HepG2 (cell line): ENCODE data around the gene CAPS. TPM values are rescaled to one million over a fixed set of nuclear protein-coding genes. Genes with fewer than 3 reads are reported as not detected.

ENCODE experiments used
- ARID5B ChIP-seq: IDR thresholded peaks from 2 replicates; pipeline ENCODE4 v1.4.0; 2020; ENCODE audit warnings: mild to moderate bottlenecking, missing genetic modification reagents
- E2F2 ChIP-seq: sonication (generic); formaldehyde crosslinking; IDR thresholded peaks from 2 replicates; pipeline ENCODE4 v1.4.0; 2020; ENCODE audit warnings: missing genetic modification reagents, borderline replicate concordance
- JUN ChIP-seq: sonication (generic); formaldehyde crosslinking; IDR thresholded peaks from 2 replicates; pipeline ENCODE4 v1.4.0; 2020; ENCODE audit warnings: mild to moderate bottlenecking, missing genetic modification reagents
- JUND ChIP-seq: sonication (generic); formaldehyde crosslinking; IDR thresholded peaks from 2 replicates; pipeline ENCODE4 v1.8.0; 2022; ENCODE audit warnings: mild to moderate bottlenecking, missing genetic modification reagents
- PBX2 ChIP-seq: IDR thresholded peaks from 2 replicates; pipeline ENCODE4 v1.6.1; 2016; ENCODE audit warnings: control low read depth
- RARA ChIP-seq: IDR thresholded peaks from 2 replicates; pipeline ENCODE4 v1.6.1; 2016; ENCODE audit warnings: missing genetic modification reagents, missing compliant biosample characterization
- ZBTB20 ChIP-seq: sonication (generic); formaldehyde crosslinking; IDR thresholded peaks from 2 replicates; pipeline ENCODE4 v1.8.1; 2023; ENCODE audit warnings: missing genetic modification reagents, low read depth, mild to moderate bottlenecking, borderline replicate concordance
- ZBTB33 ChIP-seq: sonication (generic); formaldehyde crosslinking; IDR thresholded peaks from 2 replicates; pipeline ENCODE4 v1.4.0; 2020; ENCODE audit warnings: missing genetic modification reagents
- ZBTB40 ChIP-seq, 2 experiments: fragments of 450-650 bp in 1 of 2; sonication (generic) in 1 of 2; formaldehyde crosslinking in 1 of 2; IDR thresholded peaks; 2 replicates each; pipeline versions ENCODE4 v1.6.1 to v1.8.0; 2016 to 2022; ENCODE audit warnings: antibody characterized with exemption in 1 of 2, mild to moderate bottlenecking in 1 of 2, missing genetic modification reagents in 1 of 2
- ZNF263 ChIP-seq: sonication (generic); formaldehyde crosslinking; IDR thresholded peaks from 2 replicates; pipeline ENCODE4 v1.4.0; 2020; ENCODE audit warnings: missing genetic modification reagents
- ZNF562 ChIP-seq: sonication (generic); formaldehyde crosslinking; IDR thresholded peaks from 2 replicates; pipeline ENCODE4 v1.8.0; 2022; ENCODE audit warnings: missing genetic modification reagents, borderline replicate concordance
- polyA plus RNA-seq, 8 experiments: library from polyadenylated mRNA; depleted of rRNA in 3 of 8; stranded (reverse) in 7 of 8; unstranded in 1 of 8; fragments of >200 nt; fragmentation: Illumina TruSeq in 4 of 8; extraction: Trizol in 4 of 8; gene quantifications; 2 replicates each; pipeline versions ENCODE4 v1.2.1 to v1.2.3, GENCODE V29; 2011 to 2016; ENCODE audit warnings: low read depth in 4 of 8, missing spikeins in 1 of 8, mixed read lengths in 1 of 8; ENCODE audit not compliant: insufficient read depth in 1 of 8
- total RNA-seq, 5 experiments: library from RNA; depleted of rRNA; stranded (reverse); fragments of >200 nt; fragmentation: Illumina TruSeq; extraction: Trizol; gene quantifications; 2 replicates each; pipeline ENCODE4 v1.2.3, GENCODE V29; 2016; ENCODE audit warnings: low read depth in 1 of 5

CAPS gene
- total and polyA plus RNA-seq, 2 of the 13 experiments (the other 11 are each of a cell fraction or from before 2014, with no cell fraction given) = 3.1 TPM

- TF ChIP-seq RARA (CRISPR knock-in tag) (no peak), PBX2 (no peak), ZBTB20 (CRISPR knock-in tag) (no peak), ARID5B (CRISPR knock-in tag) (0 out of 2 replicates have a peak, but pooled peaks have one; percentile 13), JUN (no peak), E2F2 (CRISPR knock-in tag) (no peak), JUND (CRISPR knock-in tag) (no peak), ZBTB40 (IDR thresholded peaks at IDR 0.05) (no peak), ZBTB40 (CRISPR knock-in tag; IDR thresholded peaks at IDR 0.05) (no peak), ZNF263 (CRISPR knock-in tag) (no peak), ZBTB33 (CRISPR knock-in tag) (0 out of 2 replicates have a peak, but pooled peaks have one; percentile 5), ZNF562 (CRISPR knock-in tag) (no peak)
Measured at GRCh38 chr19:5882421-5882968, 31.6 kb upstream of the CAPS start (continued).
